Amygdala (tissue), 56 donors: ENCODE data around the gene TENT5A.

Experiments
- DNase-seq, 56 donors: peaks; one replicate each; lab custom pipeline; 2025; lab: John Stamatoyannopoulos, UW

Gene TENT5A

DNA sequence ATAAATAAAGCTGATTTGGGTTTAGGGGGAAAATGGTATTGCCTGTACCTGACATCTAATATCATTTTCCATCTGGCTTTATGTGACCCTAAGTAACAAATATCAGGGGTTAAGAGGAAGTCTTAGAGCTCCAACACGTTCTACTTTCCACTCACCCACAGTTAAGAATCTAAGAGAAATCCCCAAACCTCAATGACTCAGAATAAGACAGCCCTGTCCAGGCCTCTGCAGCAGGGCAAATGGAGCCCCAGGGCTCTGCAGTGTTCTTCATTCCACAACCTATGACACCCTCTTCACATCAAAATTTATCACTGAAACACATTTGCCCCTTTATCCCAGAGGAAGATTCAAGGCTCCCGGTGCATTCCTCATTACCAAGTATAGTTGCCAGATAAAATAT, 20.3 kb upstream of the TENT5A start:
- DNase-seq, result no peak

DNA sequence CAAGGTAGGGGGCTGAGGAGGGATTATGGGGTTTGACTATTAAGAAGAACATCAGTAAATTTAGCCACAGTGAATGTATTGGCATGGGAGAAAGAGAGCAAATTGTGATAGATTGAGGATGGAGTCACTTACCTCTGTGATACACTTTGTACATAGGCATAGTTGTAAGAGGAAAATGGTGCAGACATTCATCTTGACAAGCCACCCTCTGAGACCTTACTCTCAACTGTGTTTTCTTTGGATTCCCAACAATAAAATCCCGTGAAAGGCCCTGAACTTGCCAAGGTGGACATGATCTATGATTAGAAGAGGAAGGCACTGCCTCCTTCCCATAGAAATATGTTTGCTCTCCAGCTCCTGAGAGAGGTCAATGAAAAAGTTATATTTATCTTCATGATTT, 18.6 kb upstream of the TENT5A start:
- DNase-seq, result no peak

DNA sequence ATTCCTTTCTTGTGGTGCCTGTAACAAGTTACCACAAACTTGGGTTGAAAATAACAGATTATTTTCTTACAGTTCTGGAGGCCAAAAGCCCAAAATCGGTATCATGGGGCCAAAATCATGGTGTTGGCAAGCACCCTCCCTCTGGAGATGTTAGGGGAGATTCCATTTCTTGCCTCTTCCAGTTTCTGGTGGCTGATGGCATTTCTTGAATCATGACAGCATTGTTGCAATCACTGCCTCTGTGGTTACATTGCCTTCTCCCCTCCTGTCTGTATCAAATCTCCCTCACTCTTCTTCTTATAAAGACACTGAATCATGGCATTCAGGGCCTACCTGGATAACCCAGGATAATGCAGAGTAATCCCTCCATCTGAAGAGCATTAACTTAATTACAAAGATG, 17.9 kb upstream of the TENT5A start:
- DNase-seq, result no peak

DNA sequence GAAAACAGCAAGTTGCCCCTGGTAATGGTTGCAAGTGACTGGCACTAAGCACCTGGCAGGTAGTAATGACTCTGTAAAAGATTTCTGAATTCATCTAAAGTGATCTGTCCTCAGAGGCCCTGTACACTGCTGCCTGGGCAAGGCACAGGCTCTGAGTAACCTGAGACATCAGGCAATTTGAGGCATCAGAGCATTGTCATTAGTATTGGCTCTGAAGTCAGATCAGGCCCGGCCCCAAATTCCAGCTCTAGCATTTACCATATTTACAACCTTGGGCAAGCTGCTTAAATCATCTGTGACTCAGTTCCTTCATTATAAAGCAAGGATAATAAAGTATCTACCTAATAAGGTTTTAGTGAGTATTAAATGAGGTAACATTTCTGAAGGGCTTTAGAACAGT, 17.3 kb upstream of the TENT5A start:
- no peak for DNase-seq

DNA sequence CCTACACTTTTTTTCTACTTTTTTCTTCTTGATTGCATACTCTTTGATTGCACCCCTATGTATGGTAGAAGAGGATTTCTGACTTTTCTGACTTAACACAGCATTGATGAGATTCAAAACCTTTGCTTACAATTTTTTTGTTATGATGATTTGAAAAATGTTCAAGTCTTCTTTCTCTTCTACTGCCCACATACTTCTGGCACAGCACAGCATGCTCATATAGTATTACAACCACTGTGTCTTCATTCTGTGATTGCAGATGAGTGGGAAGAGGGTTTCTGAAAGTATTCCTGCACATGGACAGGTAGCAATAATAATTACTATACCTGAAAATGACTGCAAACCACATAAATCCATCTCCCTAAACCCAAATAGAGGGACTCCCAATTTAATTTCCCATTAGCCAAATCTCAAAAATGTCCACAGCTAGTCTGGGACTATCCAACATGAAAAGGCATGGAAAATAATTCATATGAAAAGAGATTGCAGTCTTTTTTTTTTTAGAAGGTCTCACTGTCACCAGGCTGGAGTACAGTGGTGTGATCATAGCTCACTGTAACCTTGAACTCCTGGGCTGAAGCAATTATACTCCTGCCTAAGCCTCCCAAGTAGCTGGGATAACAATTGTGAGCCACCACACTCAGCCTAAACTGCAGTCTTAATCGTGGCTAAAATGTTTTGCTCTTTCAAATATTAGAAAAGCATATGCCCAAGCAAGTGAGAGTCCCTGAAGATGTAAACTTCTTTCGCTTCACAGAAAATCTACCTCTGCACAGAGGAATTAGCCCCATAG, 15.9 kb upstream of the TENT5A start:
- DNase-seq, result no peak

DNA sequence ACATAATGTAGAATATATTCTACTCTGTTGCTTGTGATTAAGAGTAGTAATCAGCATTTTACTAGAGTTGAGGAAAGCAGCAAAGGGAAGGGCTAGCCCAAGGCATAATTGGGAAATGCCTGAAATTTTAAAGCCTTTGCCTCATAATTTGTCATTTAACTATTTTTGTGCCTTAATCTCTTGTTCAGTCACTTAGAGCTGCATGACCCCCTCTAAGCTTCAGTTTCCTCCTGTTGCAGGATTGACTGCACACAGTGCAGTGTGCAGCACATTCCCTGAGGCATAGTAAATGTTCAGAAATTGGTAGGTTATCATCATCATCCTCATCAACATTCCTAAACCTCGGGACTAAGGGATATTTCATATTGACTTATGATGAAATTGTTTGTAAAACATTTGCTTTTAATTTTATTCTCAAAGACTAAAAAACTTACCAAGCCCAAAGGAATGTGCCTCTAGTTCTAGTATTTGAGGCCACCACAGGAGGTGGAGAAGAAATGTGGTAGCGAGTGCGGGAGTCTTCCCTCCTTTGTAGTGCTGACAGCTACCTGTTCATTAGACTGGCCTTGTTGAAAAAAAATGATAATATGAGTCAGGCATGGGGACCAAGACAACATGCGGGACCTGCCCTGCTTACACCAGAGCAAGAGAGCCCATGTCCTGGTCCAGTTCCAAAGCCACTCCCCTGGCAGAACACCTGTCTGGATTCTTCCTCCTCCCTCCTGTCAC, 14.8 kb upstream of the TENT5A start:
- no peak for DNase-seq

DNA sequence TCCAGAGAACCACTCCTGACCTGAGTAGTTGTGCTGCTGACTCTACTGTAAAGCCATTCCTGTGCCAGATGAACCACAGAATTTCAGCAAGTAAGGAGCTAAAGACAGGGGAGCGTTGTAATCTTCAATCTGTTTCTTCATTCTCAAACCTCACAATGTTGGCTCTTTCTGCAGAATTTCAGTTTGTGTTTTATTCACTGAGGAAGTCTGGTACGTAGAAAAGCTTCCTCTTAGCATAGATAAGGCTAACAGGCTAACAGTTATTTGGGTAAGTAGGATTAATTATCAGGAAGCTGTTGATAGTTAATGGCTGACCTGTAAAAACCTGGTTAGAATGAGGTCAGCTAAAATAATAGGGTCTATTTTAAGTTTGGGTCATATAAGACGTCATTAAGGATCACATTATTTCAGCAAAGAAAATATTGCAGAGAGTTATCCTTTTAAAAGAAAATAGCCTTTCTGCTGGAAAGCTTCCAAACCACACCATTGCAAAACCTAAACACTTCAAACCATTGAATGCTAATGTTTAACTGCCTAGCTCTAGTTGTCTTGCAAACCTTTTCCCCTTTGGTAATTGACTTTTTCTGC, 14.1 kb upstream of the TENT5A start:
- no peak for DNase-seq

DNA sequence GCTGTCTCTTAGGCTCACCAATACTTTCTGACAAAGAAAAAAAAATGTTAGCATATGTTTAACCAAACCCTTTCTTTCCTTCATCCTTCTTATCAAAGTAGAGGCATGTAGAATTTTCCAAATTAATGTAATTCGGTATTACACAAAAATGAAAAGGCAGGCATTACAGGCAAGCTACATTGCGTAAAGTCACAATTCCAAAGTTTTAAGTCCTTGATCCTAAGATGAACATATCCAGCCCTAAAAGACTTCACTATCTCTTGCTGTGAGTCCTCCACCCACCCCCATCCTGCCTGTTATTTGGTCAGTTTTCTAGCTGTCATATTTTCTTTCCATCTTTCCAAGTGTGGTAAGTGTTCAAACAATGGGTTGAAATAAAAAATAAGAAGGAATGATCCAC, 12.1 kb upstream of the TENT5A start:
- no peak for DNase-seq

DNA sequence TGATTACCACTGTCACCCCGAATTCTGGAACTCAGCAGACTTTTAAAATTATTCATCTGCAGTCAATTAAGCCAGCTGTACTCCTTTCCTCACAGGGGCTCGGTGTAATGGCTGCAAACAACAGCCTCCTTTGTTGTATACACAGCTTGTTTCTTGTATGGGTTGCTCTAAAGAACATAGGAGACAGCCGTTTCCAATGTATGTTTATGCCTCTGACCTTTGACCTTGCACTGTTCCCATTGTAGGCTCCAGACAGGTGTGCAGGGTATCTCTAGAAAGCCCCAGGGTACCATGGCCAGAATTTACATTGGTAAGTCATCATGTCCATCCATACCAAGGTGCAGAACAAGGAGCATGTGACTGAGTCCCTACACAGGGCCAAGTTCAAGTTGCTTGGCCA, 11.5 kb upstream of the TENT5A start:
- no peak for DNase-seq

DNA sequence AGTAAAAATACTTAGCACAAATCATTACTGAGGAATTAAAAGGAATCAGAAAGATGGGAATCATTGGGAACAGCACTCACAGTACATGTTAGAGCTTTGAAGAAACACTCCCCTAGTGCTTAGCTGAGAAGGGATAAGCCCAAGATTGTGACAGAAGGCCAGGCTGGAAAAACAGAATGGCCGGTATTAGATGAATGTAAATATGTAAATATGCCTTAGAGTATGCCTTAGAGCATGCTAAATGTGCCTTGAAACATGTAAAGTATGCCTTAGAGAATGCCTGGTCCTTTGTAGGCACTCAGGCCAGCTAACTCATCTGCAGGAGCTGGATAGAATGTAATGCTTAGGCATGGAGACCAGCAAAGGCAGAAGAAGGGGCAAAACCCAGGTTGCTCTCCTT, 10.6 kb upstream of the TENT5A start:
- no peak for DNase-seq

DNA sequence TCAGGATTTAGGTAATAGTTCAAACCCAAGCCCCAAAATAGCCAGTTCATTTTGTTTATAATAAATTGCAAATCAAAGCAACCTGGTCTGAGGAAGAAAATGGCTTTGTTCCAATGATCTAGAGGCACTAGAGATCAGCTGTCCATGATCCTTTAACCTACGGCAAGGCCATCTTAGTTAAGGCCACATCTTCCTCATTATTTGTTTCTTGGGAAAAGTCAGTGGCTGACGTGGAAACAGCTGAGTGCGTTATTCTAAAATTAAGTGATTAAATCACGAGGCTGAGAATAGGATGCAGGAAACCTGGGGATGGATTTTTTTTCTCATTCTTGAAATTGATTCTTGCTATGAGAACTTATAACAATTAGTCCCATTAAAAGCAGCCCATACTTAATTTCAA, 10.1 kb upstream of the TENT5A start:
- DNase-seq, result no peak

DNA sequence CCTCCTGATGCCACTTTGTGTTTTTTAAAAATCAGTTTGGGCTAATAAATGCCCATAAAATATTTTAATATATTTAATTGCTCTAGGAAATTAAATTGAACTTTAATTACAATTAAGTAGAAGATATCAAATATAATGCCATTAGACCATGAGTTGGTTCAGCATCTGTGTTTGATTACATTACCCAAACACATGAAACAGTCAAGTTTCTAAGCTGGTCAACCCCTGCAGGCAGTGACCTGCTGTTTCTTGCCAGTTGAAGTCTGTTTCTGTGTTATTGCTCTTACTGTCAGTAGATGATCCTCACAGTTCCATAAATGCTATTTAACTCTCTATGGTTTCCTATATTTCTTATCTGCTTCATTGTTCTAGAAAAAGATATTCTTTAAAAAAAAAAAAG, 9.7 kb upstream of the TENT5A start:
- no peak for DNase-seq

DNA sequence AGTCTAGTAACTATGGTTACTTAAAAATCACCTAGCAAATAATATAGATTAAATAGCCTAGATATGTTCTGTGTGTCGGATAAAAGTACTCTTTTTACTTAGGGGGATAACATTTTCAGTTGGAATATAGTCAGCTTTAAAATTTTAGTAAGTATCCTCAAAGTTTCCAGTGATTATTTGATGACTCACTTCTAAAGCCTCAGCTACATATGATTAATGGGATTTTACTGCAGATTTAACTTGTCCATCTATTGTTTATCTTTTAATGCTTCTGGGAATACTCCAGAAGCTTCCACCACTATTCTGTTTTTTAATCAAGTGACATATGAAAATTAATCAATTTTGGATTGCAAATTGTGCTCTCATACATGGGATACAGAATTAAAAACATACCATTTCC, 8.7 kb upstream of the TENT5A start:
- DNase-seq, result no peak

DNA sequence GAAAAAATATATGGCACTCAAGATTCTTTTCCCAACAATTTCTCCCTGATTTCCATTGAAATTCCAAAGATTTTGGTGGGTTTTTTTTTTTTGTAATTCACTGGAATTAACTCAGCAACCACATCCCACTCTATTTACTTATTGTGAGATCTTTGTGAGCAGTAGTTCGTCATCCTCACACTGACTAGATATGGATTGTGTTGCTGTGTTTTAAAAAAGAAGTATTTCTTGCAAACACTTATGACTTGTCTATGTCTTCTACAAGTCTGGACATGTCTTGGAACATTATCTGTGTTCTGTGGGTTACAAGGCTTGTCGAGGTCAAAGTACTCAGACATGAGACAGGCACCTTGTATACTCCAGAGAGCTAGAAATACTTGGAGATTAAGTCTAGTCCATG, 7.3 kb upstream of the TENT5A start:
- DNase-seq, result no peak

DNA sequence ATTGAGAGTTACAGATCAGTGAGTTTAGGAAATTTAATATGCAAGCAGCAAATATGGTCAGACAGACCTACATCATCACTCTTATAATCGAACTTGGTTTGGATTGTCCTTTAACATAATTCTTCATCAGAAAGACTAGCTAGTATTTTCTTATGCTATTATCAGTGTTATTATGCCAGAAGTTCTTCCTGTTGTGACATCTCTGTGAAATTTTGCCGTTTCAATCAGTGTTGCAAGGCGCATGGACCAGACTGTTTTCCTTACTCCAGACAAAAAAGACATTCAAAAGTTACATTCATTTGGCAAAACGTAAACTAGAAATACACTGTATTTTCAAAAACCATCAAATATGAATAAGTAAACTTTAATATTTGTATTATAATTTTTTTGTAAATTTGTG, 5.7 kb upstream of the TENT5A start:
- DNase-seq, result no peak

DNA sequence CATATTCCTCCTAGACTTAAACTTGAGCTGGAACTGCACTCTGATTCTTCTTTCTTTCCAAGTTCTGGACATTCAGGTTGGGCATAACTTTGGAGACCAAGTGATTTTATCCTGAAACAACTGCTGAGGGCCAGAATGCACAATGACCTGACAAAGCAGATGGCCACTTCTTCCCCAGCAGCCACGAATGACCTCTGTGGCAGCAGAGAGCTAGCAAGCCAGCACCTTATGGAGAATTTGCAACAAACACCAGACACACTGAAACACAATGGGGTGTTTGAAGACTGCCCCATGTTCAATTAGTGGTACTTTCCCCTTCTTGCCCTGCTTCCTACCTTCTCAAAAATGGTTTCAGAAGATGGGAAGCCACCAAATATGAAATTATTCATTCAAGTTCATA, 4.2 kb upstream of the TENT5A start:
- DNase-seq, result no peak

DNA sequence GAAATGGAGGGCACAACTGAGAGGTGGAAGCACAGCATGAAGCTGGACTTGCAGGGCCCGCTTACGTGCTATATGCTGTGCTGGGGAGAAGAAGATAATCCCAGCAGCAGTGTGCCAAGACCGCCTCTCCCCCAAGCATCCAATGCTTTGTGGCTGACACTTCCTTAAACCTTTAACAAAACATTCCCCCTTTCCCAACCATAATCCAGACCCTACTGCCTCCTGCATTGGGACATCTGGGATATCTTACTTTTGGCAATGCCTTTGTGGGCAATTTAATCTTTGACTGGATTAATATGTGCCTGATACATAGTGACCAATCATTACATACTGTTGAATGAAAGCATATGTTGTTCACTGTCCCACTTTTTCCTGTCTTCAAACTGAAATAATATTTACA, 3.1 kb upstream of the TENT5A start:
- no peak for DNase-seq

DNA sequence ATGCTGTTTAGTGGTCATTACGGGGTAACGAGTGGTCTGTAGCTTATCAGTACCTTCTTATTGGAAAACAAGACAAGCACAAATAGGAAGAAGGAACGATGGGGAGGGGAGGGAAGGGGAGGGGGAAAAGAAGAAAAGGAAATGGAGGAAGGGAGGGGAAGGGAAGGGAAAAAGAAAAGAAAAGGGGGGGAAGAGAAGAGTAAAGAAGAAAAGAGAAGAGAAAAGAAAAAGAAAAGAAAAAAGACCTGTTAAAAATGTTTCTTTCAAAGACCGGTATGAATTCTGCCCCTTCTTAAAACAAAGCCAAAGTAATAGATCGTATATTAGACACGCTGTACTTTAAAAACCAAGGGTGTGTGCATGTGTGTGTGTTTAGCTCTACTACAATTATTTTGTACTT, 2.4 kb upstream of the TENT5A start:
- no peak for DNase-seq

DNA sequence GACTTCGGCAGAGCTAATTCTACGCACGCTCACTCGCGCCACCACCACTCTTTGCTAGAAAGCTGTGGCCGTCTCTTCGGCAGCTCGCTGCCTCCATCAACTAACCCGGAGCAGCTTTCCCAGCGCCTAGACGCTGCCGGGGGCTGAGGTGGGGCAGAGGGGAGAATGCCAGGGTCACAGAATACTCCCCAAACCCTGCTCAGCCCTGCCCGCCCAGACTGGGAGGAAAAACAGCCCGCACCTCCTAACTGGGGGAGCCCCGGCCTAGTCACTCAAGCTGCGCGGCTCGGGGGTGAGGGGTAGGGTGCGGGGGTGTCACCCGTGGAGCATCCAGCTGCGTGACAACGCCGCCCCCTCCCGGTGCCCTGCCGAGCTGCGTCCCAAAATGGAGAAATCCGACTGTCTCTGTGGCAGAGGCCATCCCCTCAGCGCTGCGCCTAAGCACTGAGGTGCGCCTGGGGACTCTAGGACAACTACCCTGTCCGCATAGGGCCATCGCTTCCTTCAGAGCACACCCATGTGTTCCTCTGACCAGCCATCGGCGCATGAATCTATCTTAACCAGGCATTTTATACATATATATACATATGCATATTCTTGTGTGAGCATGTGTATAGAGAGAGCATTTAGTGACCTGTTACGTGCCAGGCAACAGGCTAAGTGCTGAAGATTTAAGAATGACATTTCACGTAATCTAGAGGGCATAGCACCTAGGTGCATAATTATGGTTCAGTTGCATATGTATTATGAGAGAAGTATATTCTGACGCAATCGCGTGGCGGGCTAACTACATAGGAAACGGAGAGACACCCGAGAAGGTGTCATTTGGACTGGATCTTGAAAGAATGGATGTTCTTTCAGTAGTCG, 1.5 kb upstream of the TENT5A start:
- peak in 54 of 56 donors; percentile 24 to 84 (median 68) for DNase-seq

DNA sequence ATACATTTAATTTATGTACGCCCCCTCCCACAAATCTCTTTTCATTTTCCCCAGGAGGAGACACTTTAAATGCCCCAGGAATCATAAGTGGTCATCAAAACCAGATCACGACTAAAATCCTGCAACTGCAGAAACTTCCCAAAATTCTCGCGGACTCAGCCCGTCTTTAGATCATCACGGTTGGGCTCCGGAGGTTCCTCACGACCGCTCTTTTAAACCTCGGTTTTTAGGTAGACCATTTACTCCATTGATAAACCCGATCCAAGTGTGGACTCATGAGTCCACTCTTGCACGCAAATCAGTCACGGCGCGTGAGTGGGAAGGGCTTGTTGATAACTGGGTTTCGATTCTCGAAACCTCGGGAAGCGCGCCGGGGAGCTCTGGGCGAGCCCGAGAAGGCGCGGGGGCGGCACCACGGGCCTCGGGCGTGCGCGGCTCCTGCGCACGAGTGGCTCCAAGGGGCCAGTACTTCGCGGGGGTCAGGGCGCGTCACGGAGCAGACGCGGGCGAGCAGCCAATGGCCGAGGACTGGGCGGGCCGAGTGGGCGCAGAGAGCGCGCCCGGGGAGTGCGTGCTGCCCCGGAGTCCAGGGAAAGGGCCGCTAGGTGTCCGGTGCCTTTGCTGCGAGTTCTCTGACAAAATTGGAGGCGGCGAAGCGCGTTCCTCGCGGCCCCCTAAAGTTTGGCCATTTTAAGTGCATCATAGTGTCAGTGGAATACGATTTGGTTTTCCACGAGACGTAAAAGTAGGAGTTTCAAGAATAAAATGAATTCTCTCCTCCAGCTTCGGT, 635 bp upstream of the TENT5A start:
- peak in 52 of 56 donors; percentile 18 to 85 (median 66) for DNase-seq
